ENCODE measurements around the gene SOAT2. TPM values are rescaled to one million over a fixed set of nuclear protein-coding genes. Genes with fewer than 3 reads are reported as not detected.
"Not testable (repeated sequence)": the region's sequence is repeated elsewhere in the genome, so short reads cannot be mapped to it uniquely, and the experiment has no call there.

The SOAT2 gene
- total RNA-seq, 4 donors from 2014 or later, result 13.3 to 55.0 (median 34.5) TPM; not detected in 1

DNA sequence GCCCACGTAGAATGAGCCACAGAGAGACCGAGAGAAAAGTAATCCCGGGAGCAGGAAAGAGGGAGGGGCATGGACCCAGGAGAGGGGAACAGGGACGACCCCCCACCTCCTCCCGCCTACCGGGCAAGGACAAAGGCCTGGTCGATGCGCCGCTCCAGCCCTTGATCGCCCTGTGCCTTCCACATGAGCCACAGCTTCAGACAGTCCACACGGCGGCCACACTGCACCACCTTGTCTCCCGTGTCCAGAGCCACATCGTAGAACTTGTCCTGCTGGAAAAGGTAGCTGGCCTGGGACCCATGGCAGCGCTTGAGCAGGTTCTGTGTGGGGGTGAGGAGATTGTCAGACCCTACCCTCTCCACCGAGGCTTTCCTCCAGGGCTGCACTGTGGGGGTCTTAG lies 56.7 kb downstream of the SOAT2 start:
- no peaks in the 10 kb centered on the region for H3K9me3 ChIP-seq
- TF ChIP-seq POLR2A (IDR thresholded peaks at IDR 0.05), result no peak
- TF ChIP-seq, protein P1, sequence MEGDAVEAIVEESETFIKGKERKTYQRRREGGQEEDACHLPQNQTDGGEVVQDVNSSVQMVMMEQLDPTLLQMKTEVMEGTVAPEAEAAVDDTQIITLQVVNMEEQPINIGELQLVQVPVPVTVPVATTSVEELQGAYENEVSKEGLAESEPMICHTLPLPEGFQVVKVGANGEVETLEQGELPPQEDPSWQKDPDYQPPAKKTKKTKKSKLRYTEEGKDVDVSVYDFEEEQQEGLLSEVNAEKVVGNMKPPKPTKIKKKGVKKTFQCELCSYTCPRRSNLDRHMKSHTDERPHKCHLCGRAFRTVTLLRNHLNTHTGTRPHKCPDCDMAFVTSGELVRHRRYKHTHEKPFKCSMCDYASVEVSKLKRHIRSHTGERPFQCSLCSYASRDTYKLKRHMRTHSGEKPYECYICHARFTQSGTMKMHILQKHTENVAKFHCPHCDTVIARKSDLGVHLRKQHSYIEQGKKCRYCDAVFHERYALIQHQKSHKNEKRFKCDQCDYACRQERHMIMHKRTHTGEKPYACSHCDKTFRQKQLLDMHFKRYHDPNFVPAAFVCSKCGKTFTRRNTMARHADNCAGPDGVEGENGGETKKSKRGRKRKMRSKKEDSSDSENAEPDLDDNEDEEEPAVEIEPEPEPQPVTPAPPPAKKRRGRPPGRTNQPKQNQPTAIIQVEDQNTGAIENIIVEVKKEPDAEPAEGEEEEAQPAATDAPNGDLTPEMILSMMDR (IDR thresholded peaks at IDR 0.05), result no peak

DNA sequence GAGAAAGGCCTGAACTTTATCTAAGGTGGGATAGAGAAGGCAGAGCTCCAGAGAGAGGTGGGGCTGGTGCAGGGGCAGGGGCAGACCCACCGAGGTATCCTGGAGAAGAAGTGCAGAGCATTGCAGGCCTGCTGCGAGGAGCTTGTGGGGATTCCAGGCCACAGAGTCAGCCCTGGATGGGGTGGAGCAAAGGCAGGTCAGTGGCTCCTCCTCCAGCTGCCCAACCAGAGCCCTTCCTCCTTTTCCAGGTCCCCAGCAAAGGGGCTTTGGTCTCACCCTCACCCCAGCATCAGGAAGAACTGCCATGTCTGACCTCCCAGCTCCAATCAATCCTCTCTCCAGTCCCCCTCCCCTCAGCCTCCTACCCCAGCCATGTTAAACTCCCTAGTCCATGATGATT lies 57.4 kb downstream of the SOAT2 start:
- Histone ChIP-seq H3K27me3 (no peaks in the 10 kb centered on the region), H3K4me1 (no peaks in the 10 kb centered on the region), H3K36me3 (peaks cover 0 to 7% (median 0%) of the 10 kb centered on the region in 3 donors), H3K4me3 (no peak overlapping the region), H3K27ac (no peak overlapping the region), H3K9me3 (no peaks in the 10 kb centered on the region)
- DNase-seq, result no peak
- TF ChIP-seq POLR2A (IDR thresholded peaks at IDR 0.05), result no peak
- TF ChIP-seq, protein P1 (IDR thresholded peaks at IDR 0.05), result no peak

More for the DNA sequence above, 56.7 kb downstream of the SOAT2 start:
- Histone ChIP-seq H3K27me3 (no peaks in the 10 kb centered on the region), H3K4me3 (no peak overlapping the region), H3K27ac (no peak overlapping the region), H3K36me3 (peaks cover 0 to 7% (median 0%) of the 10 kb centered on the region in 3 donors), H3K4me1 (no peaks in the 10 kb centered on the region)
- DNase-seq, result no peak

DNA sequence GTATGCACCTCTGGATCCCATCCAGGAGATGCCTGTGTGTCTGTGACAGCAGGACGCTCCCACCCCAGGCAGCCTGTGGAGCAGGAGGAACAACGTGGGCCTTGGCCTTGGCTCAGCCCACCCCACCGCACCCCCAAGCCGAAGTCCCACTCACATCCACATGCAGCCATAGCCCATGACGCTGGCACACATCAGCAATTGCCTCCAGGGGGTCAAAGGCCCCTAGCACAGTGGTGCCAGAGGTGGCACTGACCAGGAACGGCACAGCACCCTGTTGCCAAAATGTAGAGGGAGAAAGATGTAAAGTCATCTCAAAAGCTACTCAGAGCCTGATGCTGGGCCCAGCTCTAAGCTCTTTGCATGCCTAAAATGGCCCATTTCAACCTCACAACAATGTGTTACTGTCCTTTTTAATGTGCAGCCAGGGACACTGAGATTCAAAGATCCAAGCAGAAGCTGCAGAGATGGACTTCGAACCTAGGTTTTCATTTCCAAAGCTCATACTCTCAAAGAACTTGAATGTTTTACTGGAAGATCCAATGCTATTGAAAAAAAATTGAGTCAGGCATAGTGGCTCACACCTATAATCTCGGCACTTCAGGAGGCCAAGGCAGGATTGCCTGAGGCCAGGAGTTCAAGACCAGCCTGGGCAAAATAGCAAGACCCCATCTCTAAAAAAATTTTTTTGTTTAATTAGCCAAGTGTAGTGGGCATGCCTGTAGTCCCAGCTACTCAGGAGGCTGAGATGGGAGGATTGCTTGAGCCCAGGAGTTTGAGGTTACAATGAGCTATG lies 58.0 kb downstream of the SOAT2 start:
- DNase-seq, result no peak
- no peak overlapping the region for H3K4me3 ChIP-seq
- TF ChIP-seq, protein P1 (IDR thresholded peaks at IDR 0.05), result no peak
- no peak for TF ChIP-seq POLR2A (IDR thresholded peaks at IDR 0.05)
- H3K27ac ChIP-seq, result no peak overlapping the region
- peaks cover 0 to 7% (median 0%) of the 10 kb centered on the region in 3 donors for H3K36me3 ChIP-seq
- H3K9me3 ChIP-seq, result no peaks in the 10 kb centered on the region
- no peaks in the 10 kb centered on the region for H3K4me1 ChIP-seq
- H3K27me3 ChIP-seq, result no peaks in the 10 kb centered on the region

DNA sequence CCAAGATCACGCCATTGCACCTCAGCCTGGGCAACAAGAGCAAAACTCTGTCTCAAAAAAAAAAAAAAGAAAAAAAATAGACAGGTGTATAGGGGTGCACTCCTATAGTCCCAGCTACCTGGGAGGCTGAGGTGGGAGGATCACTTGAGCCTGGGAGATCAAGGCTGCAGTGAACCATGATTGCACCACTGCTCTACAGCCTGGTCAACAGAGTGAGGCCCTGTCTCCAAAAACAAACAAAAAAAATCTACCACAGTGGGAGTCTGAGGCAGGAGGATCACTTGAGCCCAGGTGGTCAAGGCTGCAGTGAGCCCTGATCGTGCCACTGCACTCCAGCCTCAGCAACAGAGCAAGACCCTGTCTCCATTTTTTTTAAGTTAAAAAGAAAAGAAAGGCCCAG lies 59.7 kb downstream of the SOAT2 start:
- H3K36me3 ChIP-seq, result peaks cover 0 to 12% (median 0%) of the 10 kb centered on the region in 3 donors
- DNase-seq, H3K9me3 ChIP-seq, H3K4me1 ChIP-seq, H3K4me3 ChIP-seq, H3K27me3 ChIP-seq, H3K27ac ChIP-seq: not testable (repeated sequence)

DNA sequence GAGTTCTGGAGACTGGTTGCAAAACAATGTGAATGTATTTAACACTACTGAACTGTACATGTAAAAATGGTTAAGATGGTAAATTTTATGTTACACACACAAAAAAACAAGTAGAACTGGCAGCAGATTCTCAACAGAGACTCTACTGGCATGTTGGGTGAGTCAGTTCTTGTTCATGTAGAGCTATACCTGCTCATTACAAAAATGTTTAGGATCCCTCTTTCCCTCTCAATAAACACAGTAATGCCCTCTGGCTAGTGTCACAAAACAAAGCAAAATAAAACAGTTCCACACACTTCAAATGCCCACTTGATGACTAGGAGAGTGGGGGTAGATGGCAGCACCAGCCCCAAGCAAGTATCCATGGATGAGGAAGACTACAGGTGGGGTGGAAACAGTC lies 63.6 kb downstream of the SOAT2 start:
- Histone ChIP-seq H3K9me3 (no peaks in the 10 kb centered on the region), H3K27ac (no peak overlapping the region), H3K4me3 (no peak overlapping the region), H3K36me3 (peaks cover 0 to 13% (median 0%) of the 10 kb centered on the region in 3 donors), H3K27me3 (no peaks in the 10 kb centered on the region), H3K4me1 (no peaks in the 10 kb centered on the region)
- no peak for TF ChIP-seq POLR2A (IDR thresholded peaks at IDR 0.05)
- TF ChIP-seq, protein P1 (IDR thresholded peaks at IDR 0.05), result no peak
- DNase-seq, result no peak

DNA sequence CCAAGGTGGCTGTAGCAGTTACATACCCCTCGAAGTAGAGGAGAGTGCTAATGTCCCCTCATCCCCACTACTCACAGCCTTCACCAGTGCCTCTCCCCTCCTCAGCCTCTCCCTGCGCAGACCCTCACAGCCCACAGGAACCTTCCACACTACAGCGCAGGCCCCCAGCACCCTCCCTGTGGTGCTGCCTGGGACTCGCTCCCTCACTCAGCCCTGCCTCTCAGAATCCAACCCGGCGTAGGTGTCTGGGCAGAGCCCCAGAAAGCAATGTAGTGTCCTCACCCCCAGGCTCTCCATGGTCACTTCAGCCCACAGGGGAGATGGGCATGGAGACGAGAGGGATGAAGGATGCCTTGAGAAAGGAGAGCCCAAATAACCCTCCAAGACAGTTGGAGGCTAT lies 66.4 kb downstream of the SOAT2 start:
- Histone ChIP-seq H3K27me3 (no peaks in the 10 kb centered on the region), H3K36me3 (peaks cover 0 to 18% (median 0%) of the 10 kb centered on the region in 3 donors), H3K4me1 (peaks cover 0 to 2% (median 0%) of the 10 kb centered on the region in 4 donors), H3K9me3 (no peaks in the 10 kb centered on the region), H3K27ac (no peak overlapping the region), H3K4me3 (no peak overlapping the region)
- TF ChIP-seq POLR2A (IDR thresholded peaks at IDR 0.05), result no peak
- TF ChIP-seq, protein P1 (IDR thresholded peaks at IDR 0.05), result no peak
- no peak for DNase-seq
